DND-41 (cell line): ENCODE data around the gene PDE3A.

Source experiments
- CTCF ChIP-seq: IDR thresholded peaks from 2 replicates; pipeline ENCODE4 v1.5.1; 2012; ENCODE audit warnings: borderline replicate concordance, low read length, moderate library complexity, mild to moderate bottlenecking; ENCODE audit not compliant: poor library complexity, severe bottlenecking; ENCODE audit errors: extremely low read depth
- EZH2 ChIP-seq: IDR thresholded peaks from 3 replicates; pipeline ENCODE4 v1.6.1; 2012; ENCODE audit warnings: borderline replicate concordance, low read depth, mild to moderate bottlenecking, moderate library complexity, low read length, inconsistent platforms; ENCODE audit not compliant: severe bottlenecking

GRCh38 chr12:20415028-20415427 lies 46.7 kb downstream of the PDE3A start:
- TF ChIP-seq CTCF, result no peak
- no peak for TF ChIP-seq EZH2
